Astrocyte (in vitro differentiated cells and primary cell): Measurements from ENCODE around the gene TBX2. TPM values are rescaled to one million over a fixed set of nuclear protein-coding genes. Genes with fewer than 3 reads are reported as not detected.

Source experiments
- DNase-seq: peaks from one replicate; pipeline ENCODE4 v3.0.0-alpha.2; 2010; ENCODE audit warnings: low read depth
- FAIRE-seq: peaks from 2 replicates; lab custom pipeline; 2011; peaks lifted over from hg19 to GRCh38; lab: Jason Lieb, UNC
- H2AFZ ChIP-seq: 2 replicates; pipeline ENCODE4 v1.6.0; 2012; ENCODE audit warnings: low read depth, low read length, inconsistent platforms
- H3K27ac ChIP-seq: 2 replicates; pipeline ENCODE4 v1.5.1; 2011; ENCODE audit warnings: low read depth, low read length, inconsistent platforms
- H3K27me3 ChIP-seq: 2 replicates; pipeline ENCODE4 v1.6.0; 2011; ENCODE audit warnings: low read length, inconsistent platforms; ENCODE audit not compliant: insufficient read depth
- H3K36me3 ChIP-seq: 2 replicates; pipeline ENCODE4 v1.5.1; 2011; ENCODE audit warnings: low read length, inconsistent platforms; ENCODE audit not compliant: insufficient read depth
- H3K4me1 ChIP-seq: 2 replicates; pipeline ENCODE4 v1.5.1; 2011; ENCODE audit warnings: low read length, inconsistent platforms; ENCODE audit not compliant: insufficient read depth
- H3K4me2 ChIP-seq: 2 replicates; pipeline ENCODE4 v1.6.0; 2012; ENCODE audit warnings: low read length, inconsistent platforms
- H3K4me3 ChIP-seq: 2 replicates; pipeline ENCODE4 v1.5.1; 2011; ENCODE audit warnings: low read depth, mild to moderate bottlenecking, low read length, inconsistent platforms; ENCODE audit not compliant: insufficient read depth
- H3K79me2 ChIP-seq: 2 replicates; pipeline ENCODE4 v1.6.0; 2012; ENCODE audit warnings: mild to moderate bottlenecking, low read length, inconsistent platforms; ENCODE audit not compliant: insufficient read depth
- H3K9ac ChIP-seq: 2 replicates; pipeline ENCODE4 v1.6.0; 2012; ENCODE audit warnings: mild to moderate bottlenecking, low read length, inconsistent platforms
- H3K9me3 ChIP-seq: 2 replicates; pipeline ENCODE4 v1.5.1; 2012; ENCODE audit warnings: low read depth, mild to moderate bottlenecking, low read length, inconsistent platforms; ENCODE audit not compliant: insufficient read depth
- H4K20me1 ChIP-seq: 2 replicates; pipeline ENCODE4 v1.6.0; 2012; ENCODE audit warnings: low read length, inconsistent platforms; ENCODE audit not compliant: insufficient read depth
- H3K27ac Mint-ChIP-seq: one replicate; pipeline ENCODE4 v1.8.0; 2021; ENCODE audit warnings: mild to moderate bottlenecking, mixed read lengths; ENCODE audit not compliant: unreplicated experiment
- H3K27me3 Mint-ChIP-seq: one replicate; pipeline ENCODE4 v1.8.0; 2021; ENCODE audit warnings: low read depth, mixed read lengths; ENCODE audit not compliant: unreplicated experiment
- H3K36me3 Mint-ChIP-seq: one replicate; pipeline ENCODE4 v1.8.0; 2021; ENCODE audit warnings: low read depth, mixed read lengths; ENCODE audit not compliant: unreplicated experiment
- H3K4me1 Mint-ChIP-seq: one replicate; pipeline ENCODE4 v1.8.0; 2021; ENCODE audit warnings: low read depth, mixed read lengths; ENCODE audit not compliant: unreplicated experiment
- H3K4me3 Mint-ChIP-seq: one replicate; pipeline ENCODE4 v1.8.0; 2021; ENCODE audit warnings: mild to moderate bottlenecking, moderate library complexity, mixed read lengths; ENCODE audit not compliant: unreplicated experiment
- H3K9me3 Mint-ChIP-seq: one replicate; pipeline ENCODE4 v1.8.0; 2021; ENCODE audit warnings: mild to moderate bottlenecking, mixed read lengths; ENCODE audit not compliant: unreplicated experiment
- CTCF ChIP-seq: IDR thresholded peaks from 2 replicates; pipeline ENCODE4 v1.5.1; 2011; ENCODE audit warnings: low read depth, mild to moderate bottlenecking, inconsistent platforms, low read length, moderate library complexity; ENCODE audit not compliant: insufficient read depth
- EZH2 ChIP-seq: IDR thresholded peaks from 2 replicates; pipeline ENCODE4 v1.6.1; 2012; ENCODE audit warnings: mild to moderate bottlenecking, low read length, inconsistent platforms; ENCODE audit not compliant: insufficient read depth
- total RNA-seq: library from RNA; stranded (reverse); gene quantifications from 2 replicates; pipeline ENCODE4 v1.2.1, GENCODE V29; 2021

TBX2 gene
- total RNA-seq, 1 donor from 2014 or later: 0.50 TPM

GRCh38 chr17:61405686-61406536 is 6.3 kb downstream of the TBX2 start:
- peak overlapping the region; percentile 53 for H3K27ac Mint-ChIP-seq
- Histone ChIP-seq H3K9me3 (no peaks in the 10 kb centered on the region), H3K27ac (no peak overlapping the region), H3K4me2 (peak overlapping the region; percentile 81), H2AFZ (no peak overlapping the region), H3K36me3 (no peaks in the 10 kb centered on the region), H3K4me1 (peaks cover 41% of the 10 kb centered on the region), H3K27me3 (peaks cover 24% of the 10 kb centered on the region), H3K79me2 (peaks cover 65% of the 10 kb centered on the region), H3K4me3 (no peak overlapping the region), H3K9ac (no peak overlapping the region), H4K20me1 (peaks cover 41% of the 10 kb centered on the region)
- TF ChIP-seq EZH2 (no peak), CTCF (no peak)
- peaks cover 7% of the 10 kb centered on the region for H3K9me3 Mint-ChIP-seq
- no peak overlapping the region for H3K4me3 Mint-ChIP-seq
- FAIRE-seq (no peak), DNase-seq (no peak)
- no peaks in the 10 kb centered on the region for H3K4me1 Mint-ChIP-seq
- H3K27me3 Mint-ChIP-seq: peaks cover 69% of the 10 kb centered on the region
- H3K36me3 Mint-ChIP-seq: peaks cover 2% of the 10 kb centered on the region

GRCh38 chr17:61406537-61406845 is 6.8 kb downstream of the TBX2 start:
- peaks cover 63% of the 10 kb centered on the region for H3K27me3 Mint-ChIP-seq
- Histone ChIP-seq H3K4me3 (no peak overlapping the region), H4K20me1 (peaks cover 36% of the 10 kb centered on the region)

More at GRCh38 chr17:61406537-61406845, 6.8 kb downstream of the TBX2 start:
- Mint-ChIP-seq H3K36me3 (peaks cover 2% of the 10 kb centered on the region), H3K4me1 (no peaks in the 10 kb centered on the region), H3K4me3 (no peak overlapping the region), H3K9me3 (peaks cover 3% of the 10 kb centered on the region), H3K27ac (peak overlapping the region; percentile 53)
- H3K4me2 ChIP-seq: no peak overlapping the region
- no peak overlapping the region for H2AFZ ChIP-seq
- no peak for TF ChIP-seq CTCF
- TF ChIP-seq EZH2: no peak
- H3K27ac ChIP-seq: no peak overlapping the region
- H3K27me3 ChIP-seq: peaks cover 24% of the 10 kb centered on the region
- FAIRE-seq (no peak), DNase-seq (no peak)
- H3K4me1 ChIP-seq: peaks cover 46% of the 10 kb centered on the region
- H3K36me3 ChIP-seq: no peaks in the 10 kb centered on the region
- H3K79me2 ChIP-seq: peaks cover 59% of the 10 kb centered on the region
- H3K9ac ChIP-seq: no peak overlapping the region
- H3K9me3 ChIP-seq: no peaks in the 10 kb centered on the region
